GM19328 (cell line): Measurements from ENCODE around the gene DIS3L2.

Experiments
- ATAC-seq: cut with Tn5 transposase; IDR thresholded peaks from one replicate; pipeline ENCODE4 v1.9.1; 2021; ENCODE audit warnings: mild to moderate bottlenecking, moderate library complexity; ENCODE audit not compliant: unreplicated experiment

The DIS3L2 gene

DNA sequence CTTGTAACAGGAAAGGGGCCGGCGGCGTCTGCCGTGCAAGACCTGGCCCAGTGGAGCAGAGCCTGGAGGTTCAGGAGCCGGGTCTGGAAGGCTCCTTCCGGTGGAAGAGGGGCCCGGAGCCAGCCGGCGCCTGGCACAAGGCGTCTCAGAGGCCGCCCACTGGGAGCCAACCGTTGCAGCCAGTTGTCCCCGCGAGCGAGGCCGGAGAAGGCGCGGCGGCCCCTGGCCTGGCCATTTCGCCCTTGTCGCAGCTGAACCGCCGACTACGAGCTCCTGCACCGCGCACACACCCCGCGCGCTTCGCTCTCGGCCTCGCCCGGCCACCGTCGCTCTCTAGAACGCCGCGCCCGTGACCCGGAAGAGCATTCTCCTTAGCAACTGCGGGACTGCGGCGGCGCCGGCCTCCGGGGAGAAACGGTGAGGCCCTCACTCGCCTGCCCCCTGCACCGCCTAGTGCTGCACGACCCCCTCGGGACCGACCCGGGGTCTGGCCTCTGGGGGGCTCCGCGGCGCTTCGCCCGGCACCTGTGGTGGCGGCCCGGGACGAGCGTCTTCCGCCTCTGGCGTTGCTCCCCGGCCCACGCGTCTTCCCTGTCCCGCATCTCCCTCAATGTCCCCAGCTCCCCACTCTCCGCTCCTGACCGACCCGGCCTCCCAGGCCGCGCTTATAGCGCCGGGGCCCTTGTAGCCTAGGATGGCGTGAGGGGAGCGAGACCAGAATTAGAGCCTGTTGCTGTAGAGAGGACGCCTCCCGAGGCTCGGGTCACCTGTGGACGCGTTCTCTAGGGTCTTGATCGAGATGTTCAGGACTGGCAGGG, at the start of gene DIS3L2:
DIS3L2 (plus strand) TSS at position 365 of the 818 bp plus-strand sequence. CDS start 53,215 bp downstream, outside the sequence.
- ATAC-seq = peak; percentile 83

- ATAC-seq = no peak
These were observed 47.3 kb upstream of the DIS3L2 start for GRCh38 chr2:231914077-231914690.

GRCh38 chr2:231917280-231918066, 44.0 kb upstream of the DIS3L2 start:
- no peak for ATAC-seq

DNA sequence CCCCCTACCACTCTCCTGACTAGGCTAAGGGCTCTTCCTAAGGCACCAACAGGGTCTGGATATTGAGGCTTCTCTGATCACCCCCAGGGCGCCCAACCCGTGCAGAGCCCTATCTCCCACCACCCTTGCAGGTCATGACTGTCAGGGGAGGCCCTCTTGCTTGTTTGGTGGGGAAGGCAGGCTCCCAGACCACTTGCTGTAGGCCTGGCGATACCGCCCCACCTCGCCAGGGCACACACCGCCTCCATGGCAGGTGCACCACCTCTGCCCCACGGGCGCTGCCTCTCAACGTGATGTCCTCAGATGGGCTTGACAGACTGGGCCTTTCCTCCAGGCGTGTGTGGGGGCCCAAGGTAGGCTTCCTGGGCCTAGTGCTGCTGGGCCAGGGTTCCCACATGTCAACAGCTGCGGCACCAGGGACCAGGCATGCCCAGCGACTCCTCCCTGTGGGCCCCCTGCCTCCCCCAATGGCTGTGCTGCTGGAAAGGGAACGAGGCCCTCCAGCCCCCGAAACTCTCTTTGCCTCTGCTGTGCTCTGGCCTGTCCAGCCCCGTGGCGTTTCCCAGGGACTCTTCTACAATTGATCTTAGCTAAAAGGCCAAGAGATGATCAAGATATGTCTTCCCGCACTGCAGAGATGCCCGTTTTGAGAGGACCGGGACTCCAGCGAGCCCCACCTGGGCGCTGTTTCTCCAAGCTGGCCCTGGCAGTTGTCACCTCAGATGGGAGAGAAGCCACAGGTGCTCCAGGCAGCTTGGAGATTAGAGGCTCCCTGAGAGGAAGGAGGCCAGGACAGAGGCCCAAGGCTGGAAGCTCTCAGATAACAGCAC, 42.8 kb upstream of the DIS3L2 start:
- no peak for ATAC-seq

GRCh38 chr2:231919341-231920035, 42.0 kb upstream of the DIS3L2 start:
- no peak for ATAC-seq

GRCh38 chr2:231920366-231920765, 41.1 kb upstream of the DIS3L2 start:
- ATAC-seq = no peak

DNA sequence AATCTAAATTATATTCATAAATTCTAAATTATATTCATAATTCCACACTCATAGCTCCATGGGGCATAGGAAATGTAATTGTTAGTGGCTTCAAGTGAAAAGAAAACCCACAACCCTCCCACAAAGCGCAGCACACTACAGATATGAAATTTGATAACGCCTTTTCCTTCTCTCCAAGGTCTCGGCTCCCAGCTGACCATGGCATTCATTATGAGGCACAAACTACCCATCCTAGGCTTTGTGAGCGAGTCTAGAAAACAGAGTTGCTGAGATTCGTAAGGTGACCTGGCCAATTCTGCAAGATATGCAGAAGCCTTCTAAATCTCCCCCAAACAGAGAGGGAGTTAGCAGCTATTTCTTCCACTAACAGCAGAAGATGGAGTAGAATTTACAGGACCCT, 40.7 kb upstream of the DIS3L2 start:
- no peak for ATAC-seq

DNA sequence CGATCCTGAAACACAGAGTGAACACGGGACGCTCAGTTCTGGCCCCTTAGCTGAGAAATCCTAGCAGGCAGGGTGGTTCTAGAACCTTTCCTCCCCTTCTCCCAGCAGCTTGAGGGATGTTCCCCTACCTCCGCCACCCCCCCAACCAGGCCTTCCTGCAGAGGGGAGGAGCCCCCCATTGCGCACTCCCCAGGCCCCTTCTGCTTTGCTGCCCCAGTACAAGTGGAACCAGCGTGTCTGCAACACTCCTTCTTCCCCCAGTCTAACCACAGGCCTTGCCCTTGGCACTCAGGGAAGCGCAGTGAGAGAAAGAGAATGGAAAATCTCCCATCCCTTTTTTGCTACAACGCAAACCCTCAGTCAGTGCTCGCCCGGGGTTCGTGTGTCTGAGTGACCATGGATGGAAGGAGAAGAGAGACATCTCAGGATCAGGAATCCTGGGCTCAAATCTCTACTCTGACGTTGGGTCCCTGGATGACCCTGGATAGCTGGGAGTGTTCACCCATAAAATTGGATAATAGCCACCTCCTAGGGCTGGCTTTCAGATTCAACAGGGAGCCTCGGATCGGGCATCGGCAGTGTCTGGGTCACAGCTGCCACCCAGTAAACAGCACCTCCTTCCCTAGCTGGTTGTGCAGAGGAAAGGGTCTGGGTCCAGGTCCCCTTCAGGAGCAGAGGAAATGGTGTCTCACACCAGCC, 39.1 kb upstream of the DIS3L2 start:
- no peak for ATAC-seq

DNA sequence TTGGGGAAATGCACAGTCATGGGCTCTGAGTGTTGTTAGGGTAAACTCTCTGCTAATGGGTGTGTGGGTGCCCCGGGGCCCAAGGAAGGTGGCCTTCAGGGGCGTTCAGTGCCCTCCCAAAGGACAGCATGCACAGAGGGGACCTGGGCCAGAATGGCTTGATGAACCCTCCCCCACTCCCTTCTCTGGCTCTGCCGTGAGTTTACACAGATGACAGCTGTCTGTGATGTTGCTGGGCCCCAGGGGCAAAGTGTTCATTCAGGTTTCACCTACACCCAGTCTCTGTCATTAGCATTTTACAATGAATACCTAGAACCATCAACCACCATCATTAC, 38.5 kb upstream of the DIS3L2 start:
- ATAC-seq = no peak

- no peak for ATAC-seq
These were observed 37.3 kb upstream of the DIS3L2 start for GRCh38 chr2:231923951-231924888.

DNA sequence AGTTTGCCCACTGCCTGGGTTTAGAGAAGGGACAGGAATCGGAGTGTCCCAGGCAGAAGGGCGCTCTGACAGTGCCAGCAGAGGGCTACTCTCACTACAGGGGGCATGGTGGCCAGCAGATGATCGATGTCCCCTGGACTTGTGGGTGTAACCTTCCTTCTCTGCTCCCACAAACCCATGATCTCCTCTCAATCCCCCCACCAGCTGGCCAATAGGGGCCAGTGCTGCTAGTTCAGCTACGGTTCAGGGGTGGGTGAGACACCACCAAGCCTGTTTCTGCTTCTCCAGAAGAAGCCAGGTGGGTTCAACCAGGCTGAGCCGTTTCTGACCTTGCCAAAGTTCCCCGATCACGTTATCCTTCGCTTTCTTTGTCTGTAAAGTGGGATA, 36.6 kb upstream of the DIS3L2 start:
- ATAC-seq = no peak

- no peak for ATAC-seq
These were observed 36.0 kb upstream of the DIS3L2 start for GRCh38 chr2:231925303-231926179.

DNA sequence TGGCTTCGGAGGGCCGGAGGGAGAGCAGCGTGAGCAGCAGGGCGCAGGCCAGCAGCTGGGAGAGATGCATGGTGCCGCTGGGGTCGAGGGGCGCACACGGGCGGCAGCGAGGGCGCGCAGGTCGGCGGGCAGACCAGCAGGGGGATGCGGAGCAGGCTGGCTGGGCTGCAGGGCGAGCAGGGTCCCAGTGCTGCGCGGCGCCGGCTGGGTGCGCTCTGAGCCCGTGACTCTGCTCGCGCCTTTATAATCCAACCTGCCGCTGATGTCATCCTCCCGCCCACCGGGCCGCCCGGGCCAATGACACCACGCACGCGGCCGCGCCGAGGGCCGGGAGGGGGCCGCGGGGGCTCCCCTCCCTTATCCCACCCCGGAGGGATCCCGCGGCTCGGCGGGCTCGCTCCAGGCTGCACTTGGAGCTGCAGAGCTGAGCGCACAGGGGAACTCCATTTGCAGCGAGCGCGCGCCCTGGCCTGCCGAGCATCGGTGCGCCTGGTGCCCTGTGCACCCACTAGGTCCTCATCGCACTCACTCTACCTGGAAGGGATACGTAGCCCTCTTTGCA, 35.3 kb upstream of the DIS3L2 start, which contains the start of gene NPPC:
NPPC (minus strand) TSS at position 217 of the 562 bp plus-strand sequence; CDS start at position 70, 147 bp downstream.
- no peak for ATAC-seq

DNA sequence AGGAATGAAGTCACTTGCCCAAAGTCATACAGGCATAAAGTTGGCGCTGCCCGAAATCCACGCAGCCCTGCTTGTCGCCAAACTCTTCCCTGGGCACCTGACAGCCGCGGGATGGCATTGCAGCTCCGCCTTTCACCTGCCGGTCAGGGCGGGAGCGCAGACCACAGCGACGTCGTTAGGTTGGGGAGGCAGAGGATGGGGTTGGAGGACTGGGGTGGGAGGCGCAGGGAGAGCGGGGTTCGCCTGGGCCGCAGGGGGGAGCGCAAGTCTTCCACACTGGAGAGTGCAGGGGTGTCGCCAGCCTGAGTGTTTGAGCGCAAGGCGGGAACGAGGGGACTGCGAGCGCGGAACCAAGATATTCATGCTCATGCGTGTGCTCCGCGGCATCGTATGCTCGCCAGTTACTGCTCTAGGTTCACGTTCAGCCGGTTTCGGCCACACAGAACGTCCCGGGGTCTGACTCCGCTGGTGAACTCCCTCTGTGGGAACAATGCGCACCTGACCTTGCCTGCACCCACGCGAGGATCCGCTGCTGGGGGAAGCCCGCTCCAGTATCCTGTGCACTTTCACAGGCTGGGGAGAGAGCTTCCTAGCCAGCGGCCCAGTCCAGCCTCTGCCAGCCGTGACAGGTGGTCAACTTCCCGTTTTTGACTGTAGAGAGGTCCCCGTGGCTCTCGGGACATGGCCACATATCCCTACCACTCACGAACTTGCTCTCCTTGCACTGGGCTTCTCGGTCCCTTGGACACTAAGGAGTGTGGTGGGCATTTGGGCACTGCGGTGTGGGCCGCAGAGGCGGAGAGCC, 34.5 kb upstream of the DIS3L2 start:
- ATAC-seq = no peak

DNA sequence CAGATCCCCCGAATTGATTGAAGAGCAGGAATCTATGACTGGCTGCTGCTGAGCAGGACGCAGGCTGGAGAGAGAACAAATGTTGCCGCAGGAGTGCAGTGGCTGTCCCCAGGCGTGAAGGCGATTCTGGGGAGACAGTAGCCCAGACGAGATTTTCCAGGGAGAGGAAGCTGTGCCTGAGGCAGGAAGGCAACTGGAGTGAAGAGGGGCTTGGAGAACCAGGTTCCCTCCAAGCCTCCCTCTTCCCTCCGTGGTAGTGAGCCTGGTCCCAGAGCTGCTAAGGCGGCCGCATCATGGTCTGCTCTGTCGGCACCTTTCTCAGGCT, 34.0 kb upstream of the DIS3L2 start:
- ATAC-seq = no peak

DNA sequence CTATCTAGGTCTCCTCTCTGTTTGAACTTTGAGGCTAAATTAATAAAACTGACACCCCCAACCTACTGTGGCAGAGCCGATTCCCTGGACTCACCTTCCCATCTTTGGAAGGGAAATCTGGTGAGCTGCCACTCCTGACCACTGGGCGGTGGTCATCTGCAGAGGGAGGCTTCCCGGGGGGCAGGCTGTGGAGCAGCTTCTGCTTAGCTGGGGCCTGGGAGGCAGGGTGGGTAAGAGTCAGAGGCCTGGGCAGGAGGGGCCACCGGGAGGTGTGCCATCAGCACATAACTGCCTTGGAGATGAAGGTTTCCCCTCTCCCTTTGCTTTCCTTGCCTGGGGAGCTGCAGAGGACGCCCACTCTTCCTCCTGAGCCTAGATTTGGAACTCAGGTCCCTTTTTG, 33.0 kb upstream of the DIS3L2 start:
- ATAC-seq = no peak
